ENCODE data around the gene HOXD8.

HOXD8 gene

GRCh38 chr2:176132205-176133171, 3.0 kb downstream of the HOXD8 start:
- TF ChIP-seq CTCF (IDR thresholded peaks at IDR 0.05; ENCODE audit: extremely low read depth, missing control alignments) = no peak
- no peak for DNase-seq (ENCODE audit: low spot score)

GRCh38 chr2:176133389-176133788, 3.9 kb downstream of the HOXD8 start:
- no peak for DNase-seq (ENCODE audit: low spot score)
- no peak for TF ChIP-seq CTCF (IDR thresholded peaks at IDR 0.05; ENCODE audit: extremely low read depth, missing control alignments)

- no peak for TF ChIP-seq CTCF (IDR thresholded peaks at IDR 0.05; ENCODE audit: extremely low read depth, missing control alignments)
- no peak for DNase-seq (ENCODE audit: low spot score)
Observed at GRCh38 chr2:176134035-176134434, 4.5 kb downstream of the HOXD8 start.

- no peak for DNase-seq (ENCODE audit: low spot score)
- TF ChIP-seq CTCF (IDR thresholded peaks at IDR 0.05; ENCODE audit: extremely low read depth, missing control alignments) = no peak
Observed at GRCh38 chr2:176135035-176135440, 5.5 kb downstream of the HOXD8 start.

- TF ChIP-seq CTCF (IDR thresholded peaks at IDR 0.05; ENCODE audit: extremely low read depth, missing control alignments) = no peak
- DNase-seq (ENCODE audit: low spot score) = no peak
Observed at GRCh38 chr2:176136374-176137251, 7.1 kb downstream of the HOXD8 start.

GRCh38 chr2:176137252-176137580, 7.7 kb downstream of the HOXD8 start:
- DNase-seq (ENCODE audit: low spot score) = no peak
- no peak for TF ChIP-seq CTCF (IDR thresholded peaks at IDR 0.05; ENCODE audit: extremely low read depth, missing control alignments)

GRCh38 chr2:176137906-176138305, 8.4 kb downstream of the HOXD8 start:
- DNase-seq (ENCODE audit: low spot score) = no peak
- no peak for TF ChIP-seq CTCF (IDR thresholded peaks at IDR 0.05; ENCODE audit: extremely low read depth, missing control alignments)
